Thyroid gland (tissue), 4 donors: Measurements from ENCODE around the gene CD276.

Experiments
- CTCF ChIP-seq, 6 experiments: fragments of 200-600 bp in 3 of 6; fragments of 450-650 bp in 3 of 6; sonication (generic) in 3 of 6; IDR thresholded peaks; one replicate each; pipeline ENCODE4 v1.5.1; 2016 to 2019; ENCODE audit warnings: antibody characterized with exemption in 6 of 6, mild to moderate bottlenecking in 2 of 6, inconsistent platforms in 1 of 6, moderate library complexity in 1 of 6
- POLR2A ChIP-seq, 2 donors: fragments of 450-650 bp; IDR thresholded peaks; one replicate each; pipeline ENCODE4 v1.6.1; 2017; ENCODE audit warnings: antibody characterized with exemption in 2 of 2, mild to moderate bottlenecking in 2 of 2, moderate library complexity in 1 of 2

- TF ChIP-seq CTCF (IDR thresholded peaks at IDR 0.05) (no peak), POLR2A (IDR thresholded peaks at IDR 0.05) (no peak)
Observed at GRCh38 chr15:73748730-73749129, 64.5 kb downstream of the CD276 start.
